Neural cell (in vitro differentiated cells): ENCODE results near the gene MBTD1. TPM values are rescaled to one million over a fixed set of nuclear protein-coding genes. Genes with fewer than 3 reads are reported as not detected.

Source experiments
- H2AFZ ChIP-seq: fragments of 200-600, 300-800 bp; sonication (generic), shearing (Covaris generic); 2 replicates; pipeline ENCODE4 v1.6.0; 2014; ENCODE audit warnings: low read depth, mild to moderate bottlenecking, antibody characterized with exemption, low read length, moderate library complexity
- H3F3A ChIP-seq: fragments of 200-600 bp; shearing (Covaris generic); 2 replicates; pipeline ENCODE4 v1.6.1; 2016; ENCODE audit warnings: mild to moderate bottlenecking, moderate library complexity, mixed read lengths, antibody characterized with exemption, low read length; ENCODE audit not compliant: insufficient read depth, poor library complexity, severe bottlenecking
- H3K27ac ChIP-seq: fragments of 200-600, 300-800 bp; sonication (generic), shearing (Covaris generic); 2 replicates; pipeline ENCODE4 v1.5.1; 2014; ENCODE audit warnings: mild to moderate bottlenecking, low read length, moderate library complexity
- H3K27me3 ChIP-seq: fragments of 300-800, 200-600 bp; sonication (generic), shearing (Covaris generic); 2 replicates; pipeline ENCODE4 v1.6.0; 2014; ENCODE audit warnings: mild to moderate bottlenecking, low read depth, low read length, moderate library complexity; ENCODE audit not compliant: insufficient read depth
- H3K36me3 ChIP-seq: fragments of 300-800, 200-600 bp; sonication (generic), shearing (Covaris generic); 2 replicates; pipeline ENCODE4 v1.5.1; 2014; ENCODE audit warnings: mild to moderate bottlenecking, antibody characterized with exemption, low read length, moderate library complexity; ENCODE audit not compliant: insufficient read depth
- H3K4me2 ChIP-seq: fragments of 300-800, 200-600 bp; sonication (generic), shearing (Covaris generic); 2 replicates; pipeline ENCODE4 v1.6.0; 2014; ENCODE audit warnings: mild to moderate bottlenecking, low read length
- H3K4me3 ChIP-seq: fragments of 300-800, 200-600 bp; sonication (generic), shearing (Covaris generic); 2 replicates; pipeline ENCODE4 v1.5.1; 2014; ENCODE audit warnings: mild to moderate bottlenecking, low read length, moderate library complexity
- H3K79me2 ChIP-seq: fragments of 200-600 bp; shearing (Covaris generic); replicated peaks from 2 replicates; pipeline ENCODE4 v1.6.0; 2014; ENCODE audit warnings: mild to moderate bottlenecking, low read length, moderate library complexity; ENCODE audit not compliant: insufficient read depth
- H3K9ac ChIP-seq: fragments of 300-800, 200-600 bp; sonication (generic), shearing (Covaris generic); 2 replicates; pipeline ENCODE4 v1.6.1; 2016; ENCODE audit warnings: mild to moderate bottlenecking, low read length, mixed read lengths
- H3K9me2 ChIP-seq: fragments of 200-600 bp; shearing (Covaris generic); 2 replicates; pipeline ENCODE4 v1.6.1; 2016; ENCODE audit warnings: mild to moderate bottlenecking, low read length, mixed read lengths; ENCODE audit not compliant: insufficient read depth
- H3K9me3 ChIP-seq: fragments of 200-600, 300-800 bp; sonication (generic), shearing (Covaris generic); 2 replicates; pipeline ENCODE4 v1.6.1; 2016; ENCODE audit warnings: mild to moderate bottlenecking, mixed run types, low read length, moderate library complexity, mixed read lengths
- H4K20me1 ChIP-seq: fragments of 200-600 bp; shearing (Covaris generic); 2 replicates; pipeline ENCODE4 v1.6.1; 2016; ENCODE audit warnings: mild to moderate bottlenecking, mixed run types; ENCODE audit not compliant: insufficient read depth
- EP300 ChIP-seq: fragments of 450-650 bp; conservative IDR thresholded peaks from 2 replicates; pipeline ENCODE4 v1.6.1; 2014; ENCODE audit warnings: antibody characterized with exemption, mild to moderate bottlenecking, moderate library complexity; ENCODE audit not compliant: poor library complexity, severe bottlenecking
- EZH2 ChIP-seq: fragments of 200-600, 300-800 bp; shearing (Covaris generic), sonication (generic); IDR thresholded peaks from 2 replicates; pipeline ENCODE4 v1.6.1; 2014; ENCODE audit warnings: antibody characterized with exemption, low read length, borderline replicate concordance, mild to moderate bottlenecking; ENCODE audit not compliant: insufficient read depth, poor library complexity, severe bottlenecking
- MXI1 ChIP-seq: fragments of 450-650 bp; conservative IDR thresholded peaks from 2 replicates; pipeline ENCODE4 v1.6.1; 2014; ENCODE audit warnings: antibody characterized with exemption, mild to moderate bottlenecking; ENCODE audit not compliant: poor library complexity, severe bottlenecking
- POLR2AphosphoS5 ChIP-seq: IDR thresholded peaks from 2 replicates; pipeline ENCODE4 v1.6.1; 2012
- RAD21 ChIP-seq: fragments of 450-650 bp; conservative IDR thresholded peaks from 2 replicates; pipeline ENCODE4 v1.6.1; 2014; ENCODE audit warnings: antibody characterized with exemption, mild to moderate bottlenecking, moderate library complexity
- SMC3 ChIP-seq: fragments of 450-650 bp; conservative IDR thresholded peaks from 2 replicates; pipeline ENCODE4 v1.6.1; 2014; ENCODE audit warnings: antibody characterized with exemption, mild to moderate bottlenecking, moderate library complexity; ENCODE audit not compliant: poor library complexity
- TAF1 ChIP-seq: IDR thresholded peaks from 2 replicates; pipeline ENCODE4 v1.6.1; 2012; ENCODE audit warnings: low read depth
- polyA plus RNA-seq: library from polyadenylated mRNA; depleted of rRNA; stranded (reverse); fragments of >200 nt; gene quantifications from 2 replicates; pipeline ENCODE4 v1.2.3, GENCODE V29; 2014
- TF ChIP-seq, protein P1 (sequence below): IDR thresholded peaks from 2 replicates; pipeline ENCODE4 v1.6.1; 2012; ENCODE audit warnings: borderline replicate concordance
- TF ChIP-seq, protein P2 (sequence below): fragments of 450-650 bp; IDR thresholded peaks from 2 replicates; pipeline ENCODE4 v1.5.1; 2014; ENCODE audit warnings: antibody characterized with exemption, mild to moderate bottlenecking, moderate library complexity; ENCODE audit not compliant: poor library complexity, severe bottlenecking

MBTD1 gene
- polyA plus RNA-seq, 1 donor from 2014 or later: 70.0 TPM

DNA sequence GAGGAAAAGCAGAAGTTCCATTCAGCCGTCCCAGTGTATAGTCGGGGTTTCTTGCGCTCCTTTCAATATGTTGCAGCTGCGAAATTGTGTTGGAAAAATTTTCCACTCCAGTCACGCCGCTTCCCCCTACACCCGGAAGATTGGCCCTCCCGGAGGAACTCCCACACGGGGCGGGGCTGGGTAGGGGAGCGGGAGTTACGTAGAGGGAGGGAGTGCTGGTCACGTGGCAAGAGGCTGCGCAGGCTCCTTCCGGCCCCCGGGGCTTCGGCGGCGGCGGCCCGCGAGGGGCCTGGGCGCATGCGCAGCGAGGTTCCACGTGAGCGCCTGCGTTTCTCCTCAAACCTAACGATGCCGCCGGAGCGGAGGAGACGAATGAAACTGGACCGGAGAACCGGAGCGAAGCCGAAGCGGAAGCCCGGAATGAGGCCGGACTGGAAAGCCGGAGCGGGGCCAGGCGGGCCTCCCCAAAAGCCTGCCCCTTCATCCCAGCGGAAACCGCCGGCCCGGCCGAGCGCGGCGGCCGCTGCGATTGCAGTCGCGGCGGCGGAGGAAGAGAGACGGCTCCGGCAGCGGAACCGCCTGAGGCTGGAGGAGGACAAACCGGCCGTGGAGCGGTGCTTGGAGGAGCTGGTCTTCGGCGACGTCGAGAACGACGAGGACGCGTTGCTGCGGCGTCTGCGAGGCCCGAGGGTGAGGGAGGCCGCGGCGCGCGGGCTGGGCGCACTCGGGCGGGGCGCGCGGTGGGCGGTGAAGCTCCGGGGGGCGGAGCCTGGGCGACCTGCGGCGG is 581 bp upstream of the MBTD1 start, which contains the start of gene UTP18:
UTP18 (plus strand) TSS at position 310 of the 787 bp plus-strand sequence; CDS start at position 349, 39 bp downstream.
- H2AFZ ChIP-seq: peak within 1 kb of the TSS; percentile 81
- peak within 1 kb of the TSS; percentile 97 for H3K4me3 ChIP-seq
- H4K20me1 ChIP-seq: no peaks in the 10 kb centered on the region
- H3K27ac ChIP-seq: peak within 1 kb of the TSS; percentile 95
- TF ChIP-seq MXI1 (peak; percentile 83), POLR2AphosphoS5 (peak; percentile 94), RAD21 (no peak), TAF1 (no peak), EP300 (peak; percentile 74), EZH2 (no peak), SMC3 (no peak)
- TF ChIP-seq, protein P1, sequence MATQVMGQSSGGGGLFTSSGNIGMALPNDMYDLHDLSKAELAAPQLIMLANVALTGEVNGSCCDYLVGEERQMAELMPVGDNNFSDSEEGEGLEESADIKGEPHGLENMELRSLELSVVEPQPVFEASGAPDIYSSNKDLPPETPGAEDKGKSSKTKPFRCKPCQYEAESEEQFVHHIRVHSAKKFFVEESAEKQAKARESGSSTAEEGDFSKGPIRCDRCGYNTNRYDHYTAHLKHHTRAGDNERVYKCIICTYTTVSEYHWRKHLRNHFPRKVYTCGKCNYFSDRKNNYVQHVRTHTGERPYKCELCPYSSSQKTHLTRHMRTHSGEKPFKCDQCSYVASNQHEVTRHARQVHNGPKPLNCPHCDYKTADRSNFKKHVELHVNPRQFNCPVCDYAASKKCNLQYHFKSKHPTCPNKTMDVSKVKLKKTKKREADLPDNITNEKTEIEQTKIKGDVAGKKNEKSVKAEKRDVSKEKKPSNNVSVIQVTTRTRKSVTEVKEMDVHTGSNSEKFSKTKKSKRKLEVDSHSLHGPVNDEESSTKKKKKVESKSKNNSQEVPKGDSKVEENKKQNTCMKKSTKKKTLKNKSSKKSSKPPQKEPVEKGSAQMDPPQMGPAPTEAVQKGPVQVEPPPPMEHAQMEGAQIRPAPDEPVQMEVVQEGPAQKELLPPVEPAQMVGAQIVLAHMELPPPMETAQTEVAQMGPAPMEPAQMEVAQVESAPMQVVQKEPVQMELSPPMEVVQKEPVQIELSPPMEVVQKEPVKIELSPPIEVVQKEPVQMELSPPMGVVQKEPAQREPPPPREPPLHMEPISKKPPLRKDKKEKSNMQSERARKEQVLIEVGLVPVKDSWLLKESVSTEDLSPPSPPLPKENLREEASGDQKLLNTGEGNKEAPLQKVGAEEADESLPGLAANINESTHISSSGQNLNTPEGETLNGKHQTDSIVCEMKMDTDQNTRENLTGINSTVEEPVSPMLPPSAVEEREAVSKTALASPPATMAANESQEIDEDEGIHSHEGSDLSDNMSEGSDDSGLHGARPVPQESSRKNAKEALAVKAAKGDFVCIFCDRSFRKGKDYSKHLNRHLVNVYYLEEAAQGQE: peak; percentile 86
- TF ChIP-seq, protein P2, sequence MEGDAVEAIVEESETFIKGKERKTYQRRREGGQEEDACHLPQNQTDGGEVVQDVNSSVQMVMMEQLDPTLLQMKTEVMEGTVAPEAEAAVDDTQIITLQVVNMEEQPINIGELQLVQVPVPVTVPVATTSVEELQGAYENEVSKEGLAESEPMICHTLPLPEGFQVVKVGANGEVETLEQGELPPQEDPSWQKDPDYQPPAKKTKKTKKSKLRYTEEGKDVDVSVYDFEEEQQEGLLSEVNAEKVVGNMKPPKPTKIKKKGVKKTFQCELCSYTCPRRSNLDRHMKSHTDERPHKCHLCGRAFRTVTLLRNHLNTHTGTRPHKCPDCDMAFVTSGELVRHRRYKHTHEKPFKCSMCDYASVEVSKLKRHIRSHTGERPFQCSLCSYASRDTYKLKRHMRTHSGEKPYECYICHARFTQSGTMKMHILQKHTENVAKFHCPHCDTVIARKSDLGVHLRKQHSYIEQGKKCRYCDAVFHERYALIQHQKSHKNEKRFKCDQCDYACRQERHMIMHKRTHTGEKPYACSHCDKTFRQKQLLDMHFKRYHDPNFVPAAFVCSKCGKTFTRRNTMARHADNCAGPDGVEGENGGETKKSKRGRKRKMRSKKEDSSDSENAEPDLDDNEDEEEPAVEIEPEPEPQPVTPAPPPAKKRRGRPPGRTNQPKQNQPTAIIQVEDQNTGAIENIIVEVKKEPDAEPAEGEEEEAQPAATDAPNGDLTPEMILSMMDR: no peak
- H3K79me2 ChIP-seq: peaks cover 64% of the 10 kb centered on the region
- H3K9me3 ChIP-seq: no peaks in the 10 kb centered on the region
- peak within 1 kb of the TSS; percentile 98 for H3K9ac ChIP-seq
- no peaks in the 10 kb centered on the region for H3K27me3 ChIP-seq
- peaks cover 4% of the 10 kb centered on the region for H3F3A ChIP-seq
- peak within 1 kb of the TSS; percentile 98 for H3K4me2 ChIP-seq
- H3K36me3 ChIP-seq: peaks cover 15% of the 10 kb centered on the region
- H3K9me2 ChIP-seq: no peaks in the 10 kb centered on the region

DNA sequence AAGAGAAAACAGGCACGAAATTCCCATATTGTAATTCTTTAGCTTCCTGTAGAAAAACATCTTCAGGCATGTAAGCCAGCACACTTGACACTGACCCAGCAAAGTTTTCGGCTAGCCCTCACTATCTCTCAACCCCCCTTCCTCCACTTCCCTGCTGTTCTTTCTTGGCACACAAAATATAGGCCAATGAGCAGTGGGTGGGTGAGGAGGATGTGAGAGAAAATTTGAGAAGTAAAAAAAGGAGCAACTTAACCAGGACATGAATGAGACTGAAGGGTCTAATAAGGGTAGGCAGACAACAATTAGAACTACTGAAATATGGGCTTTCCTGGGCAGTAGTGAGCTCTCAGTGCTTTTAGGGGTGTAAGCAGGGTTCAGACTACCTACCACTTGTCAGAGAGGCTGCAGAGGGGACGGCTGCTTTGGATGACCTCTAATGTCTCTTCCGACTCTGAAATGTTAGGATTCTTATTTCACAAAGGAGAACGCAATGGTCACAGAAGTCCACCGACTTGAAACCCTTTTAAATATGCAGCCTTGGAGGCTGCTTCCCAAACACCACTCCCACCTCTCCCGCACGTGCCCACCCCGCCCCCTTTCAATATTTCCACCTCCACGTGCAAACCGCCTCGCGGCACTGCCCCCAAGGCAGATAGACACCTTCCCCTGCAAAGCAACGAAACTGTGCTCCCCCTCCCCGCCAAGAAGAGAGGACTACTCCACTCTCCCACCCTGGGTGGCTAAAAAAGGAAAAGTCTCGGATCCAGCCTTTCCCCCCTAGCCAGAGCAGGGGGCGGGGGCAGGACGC is 889 bp downstream of the MBTD1 start:
- Histone ChIP-seq H4K20me1 (no peaks in the 10 kb centered on the region), H3K79me2 (peaks cover 68% of the 10 kb centered on the region), H3K36me3 (peaks cover 15% of the 10 kb centered on the region), H3K9me2 (no peaks in the 10 kb centered on the region), H3K4me2 (peak overlapping the region; percentile 98), H3K27ac (peak overlapping the region; percentile 95), H3K27me3 (no peaks in the 10 kb centered on the region), H3K9ac (peak overlapping the region; percentile 98), H3F3A (peaks cover 4% of the 10 kb centered on the region), H3K9me3 (no peaks in the 10 kb centered on the region), H3K4me3 (peak overlapping the region; percentile 97), H2AFZ (peak overlapping the region; percentile 81)
- TF ChIP-seq EZH2: no peak
- TF ChIP-seq, protein P1: no peak
- no peak for TF ChIP-seq SMC3
- TF ChIP-seq EP300: no peak
- TF ChIP-seq, protein P2: no peak
- TF ChIP-seq MXI1: peak; percentile 96
